Prostate gland (tissue), 2 donors: Measurements from ENCODE around the gene FA2H.

Source experiments
- CTCF ChIP-seq, 4 experiments: fragments of 200-600 bp in 2 of 4; fragments of 450-650 bp in 2 of 4; sonication (generic) in 2 of 4; IDR thresholded peaks; 1 replicate in 3 of 4; 2 replicates in 1 of 4; pipeline ENCODE4 v1.5.1; 2016 to 2019; ENCODE audit warnings: antibody characterized with exemption in 4 of 4, mild to moderate bottlenecking in 2 of 4, moderate library complexity in 2 of 4
- POLR2A ChIP-seq: fragments of 450-650 bp; IDR thresholded peaks from one replicate; pipeline ENCODE4 v1.6.1; 2016; ENCODE audit warnings: antibody characterized with exemption, mild to moderate bottlenecking

DNA sequence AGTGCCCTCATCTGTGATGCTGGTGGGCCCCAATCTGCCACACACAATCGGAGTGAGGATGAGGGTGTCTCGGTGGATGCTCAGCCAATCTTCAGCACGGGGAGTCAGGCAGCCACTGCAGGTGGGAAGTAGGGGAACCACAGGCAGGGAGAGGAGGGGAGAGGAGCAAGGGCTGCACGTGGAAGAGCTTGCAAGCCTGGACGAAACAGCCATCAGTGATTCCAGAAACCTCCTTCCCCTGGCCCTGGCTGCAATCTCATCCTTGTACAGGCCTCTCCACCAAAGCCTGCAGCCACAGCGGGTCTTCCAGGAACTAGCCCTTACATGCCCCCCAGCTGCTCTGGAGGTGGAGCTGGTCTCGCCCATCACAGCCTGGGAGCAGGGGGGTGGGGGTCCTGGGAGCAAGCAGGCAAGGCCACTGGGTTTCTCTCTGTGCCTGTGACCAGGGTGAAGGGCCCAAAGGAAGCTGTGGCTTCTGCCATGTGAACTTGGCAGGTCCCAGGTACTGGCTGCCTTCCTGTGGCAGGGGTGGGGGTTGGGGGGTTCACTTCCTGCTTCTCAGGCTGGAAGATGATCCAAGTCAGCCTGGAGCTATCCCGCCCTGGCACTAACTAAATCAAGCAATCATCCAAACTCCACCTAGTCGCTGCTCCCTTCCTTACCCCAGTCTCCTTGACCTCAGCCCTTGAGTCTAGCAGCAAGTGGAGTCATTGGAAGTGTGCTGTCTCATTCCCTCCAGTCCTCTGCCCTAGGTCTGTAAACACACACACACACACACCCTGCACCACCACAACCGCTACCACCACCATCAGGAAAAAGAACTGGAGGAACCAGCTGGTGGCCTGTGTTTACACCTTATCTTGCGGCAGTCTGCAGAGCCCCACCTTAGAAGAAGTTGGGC, 44.6 kb downstream of the FA2H start:
- TF ChIP-seq CTCF (IDR thresholded peaks at IDR 0.05) (no peak), POLR2A (no peak)
